NCI-H345 (cell line): ENCODE data around the gene CFAP20DC.

Source experiments
- DNase-seq: peaks from one replicate; lab custom pipeline; 2025; lab: John Stamatoyannopoulos, UW

The CFAP20DC gene

GRCh38 chr3:58801541-58801940 is 248.3 kb downstream of the CFAP20DC start:
- DNase-seq, result no peak

GRCh38 chr3:58800940-58801339 is 248.9 kb downstream of the CFAP20DC start:
- no peak for DNase-seq

- DNase-seq, result no peak
These were observed 249.8 kb downstream of the CFAP20DC start for GRCh38 chr3:58800032-58800431.

GRCh38 chr3:58799271-58799670 is 250.6 kb downstream of the CFAP20DC start:
- DNase-seq, result no peak

GRCh38 chr3:58798312-58798711 is 251.5 kb downstream of the CFAP20DC start:
- no peak for DNase-seq

- DNase-seq, result no peak
These were observed 255.1 kb downstream of the CFAP20DC start for GRCh38 chr3:58794750-58795149.

- DNase-seq, result no peak
These were observed 255.9 kb downstream of the CFAP20DC start for GRCh38 chr3:58793938-58794337.

- no peak for DNase-seq
These were observed 256.8 kb downstream of the CFAP20DC start for GRCh38 chr3:58792921-58793451.

- DNase-seq, result no peak
These were observed 260.4 kb downstream of the CFAP20DC start for GRCh38 chr3:58789385-58789784.

- DNase-seq, result no peak
These were observed 264.9 kb downstream of the CFAP20DC start for GRCh38 chr3:58784888-58785287.

GRCh38 chr3:58784425-58784824 is 265.4 kb downstream of the CFAP20DC start:
- no peak for DNase-seq

GRCh38 chr3:58783845-58784244 is 266.0 kb downstream of the CFAP20DC start:
- DNase-seq, result no peak

GRCh38 chr3:58779934-58780333 is 269.9 kb downstream of the CFAP20DC start:
- DNase-seq, result no peak

- DNase-seq, result no peak
These were observed 273.6 kb downstream of the CFAP20DC start for GRCh38 chr3:58776231-58776630.

- DNase-seq, result no peak
These were observed 277.4 kb downstream of the CFAP20DC start for GRCh38 chr3:58772462-58772861.

- no peak for DNase-seq
These were observed 280.8 kb downstream of the CFAP20DC start for GRCh38 chr3:58769065-58769464.

- no peak for DNase-seq
These were observed 283.1 kb downstream of the CFAP20DC start for GRCh38 chr3:58766587-58767282.

- DNase-seq, result no peak
These were observed 294.7 kb downstream of the CFAP20DC start for GRCh38 chr3:58755150-58755549.

- no peak for DNase-seq
These were observed 295.8 kb downstream of the CFAP20DC start for GRCh38 chr3:58754074-58754473.

GRCh38 chr3:58751882-58752567 is 297.8 kb downstream of the CFAP20DC start:
- DNase-seq, result no peak

- no peak for DNase-seq
These were observed 298.6 kb downstream of the CFAP20DC start for GRCh38 chr3:58751235-58751634.

- no peak for DNase-seq
These were observed 299.9 kb downstream of the CFAP20DC start for GRCh38 chr3:58749948-58750347.

- DNase-seq, result no peak
These were observed 301.8 kb downstream of the CFAP20DC start for GRCh38 chr3:58748024-58748423.
